NCI-H2227 treated with DMSO at 0.1 percent for 48 hours (cell line): ENCODE data around the gene IL4R.

Experiments
- DNase-seq: peaks from one replicate; lab custom pipeline; 2025; lab: John Stamatoyannopoulos, UW

IL4R gene

GRCh38 chr16:27359615-27360014 lies 45.8 kb downstream of the IL4R start:
- no peak for DNase-seq

- no peak for DNase-seq
These were observed 48.2 kb downstream of the IL4R start for GRCh38 chr16:27361987-27362386.

DNA sequence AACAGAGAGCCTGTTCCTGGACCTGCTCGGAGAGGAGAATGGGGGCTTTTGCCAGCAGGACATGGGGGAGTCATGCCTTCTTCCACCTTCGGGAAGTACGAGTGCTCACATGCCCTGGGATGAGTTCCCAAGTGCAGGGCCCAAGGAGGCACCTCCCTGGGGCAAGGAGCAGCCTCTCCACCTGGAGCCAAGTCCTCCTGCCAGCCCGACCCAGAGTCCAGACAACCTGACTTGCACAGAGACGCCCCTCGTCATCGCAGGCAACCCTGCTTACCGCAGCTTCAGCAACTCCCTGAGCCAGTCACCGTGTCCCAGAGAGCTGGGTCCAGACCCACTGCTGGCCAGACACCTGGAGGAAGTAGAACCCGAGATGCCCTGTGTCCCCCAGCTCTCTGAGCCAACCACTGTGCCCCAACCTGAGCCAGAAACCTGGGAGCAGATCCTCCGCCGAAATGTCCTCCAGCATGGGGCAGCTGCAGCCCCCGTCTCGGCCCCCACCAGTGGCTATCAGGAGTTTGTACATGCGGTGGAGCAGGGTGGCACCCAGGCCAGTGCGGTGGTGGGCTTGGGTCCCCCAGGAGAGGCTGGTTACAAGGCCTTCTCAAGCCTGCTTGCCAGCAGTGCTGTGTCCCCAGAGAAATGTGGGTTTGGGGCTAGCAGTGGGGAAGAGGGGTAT lies 48.9 kb downstream of the IL4R start:
- DNase-seq = no peak

DNA sequence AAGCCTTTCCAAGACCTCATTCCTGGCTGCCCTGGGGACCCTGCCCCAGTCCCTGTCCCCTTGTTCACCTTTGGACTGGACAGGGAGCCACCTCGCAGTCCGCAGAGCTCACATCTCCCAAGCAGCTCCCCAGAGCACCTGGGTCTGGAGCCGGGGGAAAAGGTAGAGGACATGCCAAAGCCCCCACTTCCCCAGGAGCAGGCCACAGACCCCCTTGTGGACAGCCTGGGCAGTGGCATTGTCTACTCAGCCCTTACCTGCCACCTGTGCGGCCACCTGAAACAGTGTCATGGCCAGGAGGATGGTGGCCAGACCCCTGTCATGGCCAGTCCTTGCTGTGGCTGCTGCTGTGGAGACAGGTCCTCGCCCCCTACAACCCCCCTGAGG lies 49.5 kb downstream of the IL4R start:
- no peak for DNase-seq

- no peak for DNase-seq
These were observed 50.0 kb downstream of the IL4R start for GRCh38 chr16:27363797-27364196.

GRCh38 chr16:27364493-27365141 lies 50.8 kb downstream of the IL4R start:
- DNase-seq = no peak

DNA sequence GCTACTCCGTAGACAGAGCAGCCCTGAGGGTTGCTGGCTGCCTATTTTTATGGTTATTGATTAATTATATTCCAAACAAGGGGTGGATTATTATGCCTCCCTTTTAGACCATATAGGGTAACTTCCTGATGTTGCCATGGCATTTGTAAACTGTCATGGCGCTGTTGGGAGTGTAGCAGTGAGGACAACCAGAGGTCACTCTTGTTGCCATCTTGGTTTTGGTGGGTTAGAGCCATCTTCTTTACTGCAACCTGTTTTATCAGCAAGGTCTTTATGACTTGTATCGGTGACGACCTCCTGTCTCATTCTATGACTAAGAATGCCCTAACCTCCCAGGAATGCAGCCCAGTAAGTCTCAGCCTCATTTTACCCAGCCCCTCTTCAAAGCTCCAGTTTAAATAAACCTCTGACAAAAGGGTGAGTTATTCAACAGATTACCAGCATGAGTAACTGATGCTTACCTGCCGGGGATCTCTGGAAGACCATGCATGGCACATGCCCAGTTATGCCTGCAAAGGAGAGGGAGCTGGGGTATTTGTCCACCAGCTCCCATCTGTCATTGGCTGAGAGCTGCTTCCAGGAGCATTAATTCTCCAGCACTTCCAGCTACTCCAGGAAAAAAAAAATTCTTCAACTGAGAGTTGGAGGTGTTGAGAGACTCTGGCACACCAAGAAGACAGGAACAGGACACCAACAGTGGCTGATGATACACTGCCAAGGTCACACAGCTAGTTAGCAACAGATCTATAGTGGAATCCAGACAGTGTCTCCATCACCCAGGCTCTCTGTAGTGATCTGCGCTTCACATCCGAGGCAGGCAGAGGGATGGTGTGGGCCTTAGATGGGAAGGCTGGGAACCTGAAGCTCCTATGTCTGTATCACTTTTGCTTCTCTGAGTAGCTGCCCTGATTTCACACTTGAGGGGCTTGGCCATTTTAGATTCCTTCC lies 51.6 kb downstream of the IL4R start:
- no peak for DNase-seq

DNA sequence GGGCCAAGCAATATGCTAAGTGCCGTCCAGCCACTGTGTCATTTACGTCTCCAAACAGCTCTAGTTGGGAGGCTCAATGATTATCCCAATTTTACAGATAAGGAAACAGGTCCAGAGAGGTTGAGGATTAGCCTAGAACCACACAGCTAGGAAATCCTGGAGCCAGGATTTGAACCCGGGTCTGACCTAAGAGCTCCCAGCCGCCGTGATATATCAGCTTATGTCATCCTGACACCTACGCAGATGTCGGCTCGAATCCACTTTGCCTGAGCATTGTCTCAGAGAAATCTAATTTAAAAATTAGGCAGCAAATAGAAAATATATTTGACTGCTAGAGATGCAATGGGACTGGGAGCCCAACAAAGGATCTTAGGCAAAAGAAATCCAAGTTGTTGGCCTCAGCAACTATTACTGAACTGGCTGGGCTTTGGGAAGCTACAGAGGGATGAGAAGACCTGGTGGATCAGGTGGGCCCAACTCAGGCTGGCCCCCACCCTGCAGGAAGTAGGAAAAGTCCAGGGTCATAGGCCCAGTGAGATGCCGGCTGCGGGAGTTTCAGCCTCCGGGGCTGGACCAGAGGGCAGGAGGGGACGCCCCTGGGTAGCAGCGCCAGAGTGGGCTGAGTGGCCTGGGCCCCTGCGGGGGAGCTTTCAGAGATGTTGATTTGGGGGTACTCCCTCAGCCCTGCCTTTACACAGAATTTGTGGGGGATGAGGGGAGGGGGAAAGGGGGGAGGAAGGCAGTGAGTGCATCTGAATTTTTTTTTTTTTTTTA lies 53.1 kb downstream of the IL4R start:
- no peak for DNase-seq

GRCh38 chr16:27367461-27368357 lies 53.9 kb downstream of the IL4R start:
- peak; percentile 23 for DNase-seq

DNA sequence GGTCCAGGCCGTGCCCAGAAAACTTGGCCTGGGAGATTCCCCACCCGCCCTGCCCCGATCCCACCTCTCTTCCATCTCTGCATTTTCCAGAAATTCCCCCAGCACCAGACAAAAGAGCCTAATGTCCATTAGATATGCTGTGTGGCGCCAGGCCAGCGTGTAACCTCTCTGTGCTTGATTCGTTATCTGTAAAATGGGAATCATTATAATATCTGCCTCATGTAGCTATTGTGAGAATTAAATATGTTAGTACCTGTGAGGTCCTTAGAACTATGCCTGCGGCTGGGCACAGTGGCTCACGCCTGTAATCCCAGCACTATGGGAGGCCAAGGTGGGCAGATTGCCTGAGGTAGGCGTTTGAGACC lies 54.6 kb downstream of the IL4R start:
- DNase-seq = no peak

DNA sequence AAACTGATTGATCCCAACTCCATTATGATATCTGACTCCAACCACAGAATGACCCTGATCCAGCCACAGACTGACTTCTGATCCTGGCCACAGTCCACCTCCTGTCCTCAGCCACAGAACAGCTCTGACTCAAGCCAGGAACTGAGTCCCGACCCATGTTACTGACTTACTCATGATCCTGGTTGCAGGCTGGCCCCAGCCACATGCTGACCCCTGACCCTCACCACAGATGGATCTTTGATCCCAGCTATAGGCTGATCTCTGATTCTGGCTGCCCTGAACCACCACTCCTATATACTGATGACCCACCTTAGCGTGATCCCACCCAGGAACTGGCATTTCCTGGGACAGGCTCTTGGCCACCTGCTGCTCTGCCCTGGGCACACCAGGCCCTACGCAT lies 56.0 kb downstream of the IL4R start:
- no peak for DNase-seq

DNA sequence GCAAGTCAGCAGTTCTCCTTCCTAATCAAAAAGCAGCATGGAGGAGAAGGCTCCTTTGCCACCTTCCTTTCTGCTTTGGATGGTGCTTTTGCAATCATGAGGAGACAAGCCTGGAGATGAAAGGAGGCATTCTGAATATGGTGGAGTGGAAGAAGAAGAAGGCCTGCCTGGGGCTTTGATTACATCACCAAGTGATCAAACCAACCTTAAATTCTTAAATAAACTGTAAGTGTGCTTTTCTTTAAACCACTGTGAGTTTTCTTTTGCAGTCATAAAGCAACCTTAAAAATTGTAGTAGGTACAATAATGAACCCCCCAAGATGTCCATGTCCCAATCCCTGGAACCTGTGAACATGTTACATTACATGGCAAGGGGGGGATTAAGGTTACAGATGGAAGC lies 56.5 kb downstream of the IL4R start:
- DNase-seq = no peak

DNA sequence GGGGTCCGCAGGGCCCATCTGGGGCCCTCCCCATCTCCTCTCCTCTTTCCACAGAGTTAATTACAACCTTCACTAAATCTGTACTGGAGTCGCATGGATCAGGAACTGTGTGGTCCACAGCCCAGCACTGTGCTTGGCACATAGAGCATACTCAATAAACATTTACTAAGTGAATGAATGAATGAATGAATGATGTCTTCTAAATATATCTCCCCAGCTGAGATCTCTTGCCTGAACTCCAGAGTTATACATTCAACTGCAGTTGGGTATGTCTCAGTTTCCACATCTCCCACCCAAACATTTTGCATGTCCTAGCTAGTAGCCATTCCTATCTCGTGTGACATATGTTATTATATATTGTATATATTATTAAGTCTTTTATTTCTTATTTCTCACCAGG lies 59.5 kb downstream of the IL4R start:
- DNase-seq = no peak

- no peak for DNase-seq
These were observed 60.5 kb downstream of the IL4R start for GRCh38 chr16:27374221-27374803.

DNA sequence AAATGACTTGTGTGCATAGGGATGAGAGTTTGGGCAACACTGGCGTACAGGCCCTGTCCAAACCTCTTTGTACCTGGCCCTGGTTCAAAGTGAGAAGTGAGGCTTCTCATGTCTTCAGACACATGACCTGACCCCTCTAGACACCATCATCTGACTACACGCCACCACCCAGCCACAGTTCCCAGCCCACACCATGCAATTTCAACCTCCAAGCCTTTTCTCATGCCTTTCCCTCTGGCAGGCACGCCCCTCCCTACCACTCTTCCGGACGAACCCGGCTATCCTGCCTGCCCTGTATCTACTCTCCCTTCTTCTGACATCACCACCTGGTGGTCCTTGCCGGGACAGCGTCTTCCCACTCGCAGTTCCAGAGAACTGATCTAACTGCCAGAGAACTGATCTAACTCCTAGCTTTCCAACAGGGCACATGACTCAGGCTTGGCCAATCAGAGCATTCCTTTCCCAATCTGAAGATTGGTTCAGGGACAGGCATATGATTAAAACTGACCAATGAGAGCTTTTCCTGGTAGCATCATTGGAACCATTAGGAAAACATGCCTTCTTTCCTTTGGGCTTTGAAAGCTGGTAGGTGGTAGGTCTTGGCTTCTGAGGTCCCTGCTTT lies 61.1 kb downstream of the IL4R start:
- peak; percentile 14 for DNase-seq

DNA sequence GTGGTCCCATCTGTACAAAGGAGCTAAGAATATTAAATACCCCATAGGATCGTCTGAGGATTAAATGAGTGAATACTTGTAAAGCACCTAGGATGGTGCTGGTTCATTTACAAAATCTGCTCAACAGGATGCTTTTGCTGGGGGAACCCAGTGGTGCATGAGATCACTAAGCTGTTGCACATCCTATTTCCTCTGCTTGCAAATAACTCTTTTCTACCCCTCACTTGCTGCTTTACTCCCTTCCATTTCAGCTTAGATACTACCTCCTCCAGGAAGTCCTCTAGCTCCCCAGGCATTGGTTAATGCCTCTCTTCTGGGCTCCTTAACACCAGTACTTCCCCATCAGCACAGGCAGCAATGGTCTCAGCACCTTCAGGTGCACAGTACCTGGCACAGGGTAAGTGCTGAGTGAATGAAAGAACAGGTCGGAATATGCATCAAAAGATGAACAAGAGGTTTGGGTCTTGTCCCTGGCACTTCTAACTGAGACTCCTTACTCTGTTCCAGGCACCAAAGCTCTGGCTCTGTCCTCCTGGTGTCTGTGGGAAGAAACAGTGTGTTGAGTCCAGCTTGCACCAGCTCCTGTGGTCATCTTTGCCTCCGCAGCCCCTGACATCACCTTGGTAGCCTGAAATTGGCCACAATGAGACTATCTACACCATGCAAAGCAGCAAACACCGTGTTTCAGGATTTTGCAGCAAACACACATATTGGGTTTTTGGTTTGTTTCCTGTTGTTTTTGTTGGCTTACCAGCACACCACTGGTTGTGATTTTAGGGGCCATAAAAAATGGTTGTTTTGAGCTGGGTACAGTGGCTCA lies 64.1 kb downstream of the IL4R start:
- DNase-seq = no peak

GRCh38 chr16:27378871-27379481 lies 65.2 kb downstream of the IL4R start:
- DNase-seq = no peak

DNA sequence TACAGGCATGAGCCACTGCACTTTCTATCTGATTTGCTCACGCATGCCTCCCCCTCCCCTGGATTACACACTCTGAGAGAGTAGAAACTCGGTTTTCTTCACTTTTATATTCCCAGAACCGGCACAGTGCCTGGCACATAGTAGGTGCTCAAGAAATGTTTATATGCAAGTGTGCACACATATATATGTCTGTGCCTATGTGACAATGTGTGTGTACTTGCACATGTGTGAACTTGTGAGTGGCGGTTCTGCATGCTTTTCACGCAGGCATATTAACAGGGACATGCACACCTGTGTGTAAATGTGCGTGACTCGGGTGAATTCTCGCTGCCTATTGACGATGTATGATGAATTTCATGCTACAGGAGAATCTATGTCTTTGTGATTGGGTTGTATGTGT lies 66.1 kb downstream of the IL4R start:
- no peak for DNase-seq

DNA sequence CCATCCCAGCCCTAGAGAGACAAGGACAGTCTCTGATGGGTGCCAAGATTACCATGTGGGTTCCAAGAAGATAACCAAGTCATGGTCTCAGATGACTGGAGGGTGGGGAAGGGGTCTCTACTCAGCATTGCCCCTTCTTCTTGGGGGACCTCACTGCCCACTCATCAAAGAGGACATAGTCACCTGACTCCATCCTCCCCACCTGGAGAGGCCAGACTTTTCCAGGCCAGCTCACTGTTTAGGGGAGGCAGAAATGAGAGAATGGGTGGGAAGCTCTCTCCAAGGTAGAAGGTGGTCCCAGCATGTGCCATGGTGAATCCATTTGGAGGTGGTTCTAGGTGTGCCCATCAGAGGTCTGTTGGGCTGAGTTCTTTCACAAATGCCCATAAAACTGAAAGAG lies 67.5 kb downstream of the IL4R start:
- DNase-seq = no peak
